GM18502 (cell line): ENCODE results near the gene NBR1.
"Not testable (repeated sequence)": the region's sequence is repeated elsewhere in the genome, so short reads cannot be mapped to it uniquely, and the experiment has no call there.

Experiments
- ATAC-seq: cut with Tn5 transposase; IDR thresholded peaks from one replicate; pipeline ENCODE4 v1.9.1; 2021; ENCODE audit warnings: mild to moderate bottlenecking; ENCODE audit not compliant: unreplicated experiment, poor library complexity

The NBR1 gene

DNA sequence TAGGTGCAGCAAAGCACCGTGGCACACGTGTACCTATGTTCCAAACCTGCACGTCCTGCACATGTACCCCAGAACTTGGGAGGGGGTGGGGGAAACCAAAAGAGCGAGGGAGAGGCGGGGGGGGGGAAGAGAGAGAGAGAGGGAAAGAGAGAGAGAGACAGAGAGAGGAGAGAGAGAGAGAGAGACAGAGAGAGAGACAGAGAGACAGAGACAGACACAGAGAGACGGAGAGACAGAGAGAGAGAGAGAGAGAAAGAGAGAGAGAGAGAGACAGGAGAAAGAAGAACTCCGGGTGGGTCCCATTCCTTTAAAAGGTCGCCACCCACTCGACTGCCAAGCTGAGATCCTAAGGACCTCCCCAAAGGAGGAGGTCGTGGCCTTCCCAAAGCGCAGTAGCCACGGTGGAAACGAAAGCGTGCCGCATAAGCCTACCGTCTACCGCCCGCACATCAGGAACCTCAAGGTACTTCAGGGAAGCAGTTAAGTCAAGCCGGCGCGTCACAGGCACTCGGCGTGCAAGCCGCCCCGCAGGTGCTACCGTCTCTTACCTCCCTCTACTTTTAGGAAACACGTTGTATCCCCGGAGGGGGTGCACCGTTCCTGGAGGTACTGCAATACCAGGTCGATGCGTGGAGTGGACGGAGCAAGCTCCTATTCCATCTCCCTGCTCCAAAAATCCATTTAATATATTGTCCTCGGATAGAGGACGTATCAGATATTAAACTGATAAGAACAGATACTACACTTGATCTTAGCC is 69.8 kb downstream of the NBR1 start:
- ATAC-seq: not testable (repeated sequence)

GRCh38 chr17:43246456-43246855 is 75.4 kb downstream of the NBR1 start:
- not testable (repeated sequence) for ATAC-seq
